Breast epithelium (tissue), 4 donors: ENCODE results near the gene AFAP1. TPM values are rescaled to one million over a fixed set of nuclear protein-coding genes. Genes with fewer than 3 reads are reported as not detected.

ENCODE experiments used
- DNase-seq, 2 donors: peaks; one replicate each; pipeline ENCODE4 v3.0.0-alpha.2; 2019; ENCODE audit warnings: low spot score in 2 of 2
- H3K27ac ChIP-seq, 2 donors: fragments of 200-600 bp; sonication (generic) in 1 of 2; one replicate each; pipeline ENCODE4 v1.5.1; 2016 to 2019; ENCODE audit warnings: mild to moderate bottlenecking in 1 of 2
- H3K27me3 ChIP-seq, 2 donors: fragments of 200-600 bp; sonication (generic) in 1 of 2; one replicate each; pipeline versions ENCODE4 v1.5.1 to v1.6.0; 2017 to 2019; ENCODE audit warnings: control low read depth in 1 of 2, mild to moderate bottlenecking in 1 of 2
- H3K36me3 ChIP-seq: fragments of 200-600 bp; one replicate; pipeline ENCODE4 v1.5.1; 2019
- H3K4me1 ChIP-seq, 2 donors: fragments of 200-600 bp; sonication (generic); one replicate each; pipeline ENCODE4 v1.5.1; 2016 to 2019; ENCODE audit warnings: control low read depth in 1 of 2
- H3K4me3 ChIP-seq, 3 donors: fragments of 200-600 bp; sonication (generic); 1 replicate in 2 of 3; 2 replicates in 1 of 3; pipeline ENCODE4 v1.5.1; 2016 to 2019; ENCODE audit warnings: mild to moderate bottlenecking in 3 of 3, moderate library complexity in 2 of 3
- H3K9me3 ChIP-seq, 2 donors: fragments of 200-600 bp; sonication (generic) in 1 of 2; one replicate each; pipeline ENCODE4 v1.5.1; 2016 to 2019; ENCODE audit warnings: control low read depth in 1 of 2
- CTCF ChIP-seq, 3 donors: fragments of 450-650 bp; IDR thresholded peaks; one replicate each; pipeline ENCODE4 v1.5.1; 2016 to 2017; ENCODE audit warnings: antibody characterized with exemption in 3 of 3, mild to moderate bottlenecking in 3 of 3, moderate library complexity in 3 of 3
- POLR2A ChIP-seq: fragments of 450-650 bp; IDR thresholded peaks from one replicate; pipeline ENCODE4 v1.6.1; 2016; ENCODE audit warnings: antibody characterized with exemption, mild to moderate bottlenecking, moderate library complexity
- POLR2AphosphoS5 ChIP-seq, 3 donors: sonication (generic); formaldehyde crosslinking; IDR thresholded peaks; one replicate each; pipeline ENCODE4 v1.6.1; 2017; ENCODE audit warnings: antibody characterized with exemption in 3 of 3
- intact Hi-C: fragments of 100-400 bp; cut with DNase I; formaldehyde crosslinking; loops from one replicate; pipeline ENCODE4 v1.15.1; 2023; ENCODE audit warnings: low total_unique reads
- total RNA-seq, 3 donors: library from RNA; depleted of rRNA; stranded (reverse); fragments of >200 nt; gene quantifications; one replicate each; pipeline ENCODE4 v1.1.0, GENCODE V29; 2016

The AFAP1 gene
- total RNA-seq, 3 donors from 2014 or later, result 14.5 to 21.6 (median 16.6) TPM

- Histone ChIP-seq H3K4me1 (no peaks in the 10 kb centered on the region), H3K27me3 (no peaks in the 10 kb centered on the region), H3K36me3 (no peaks in the 10 kb centered on the region), H3K9me3 (no peaks in the 10 kb centered on the region), H3K4me3 (no peak overlapping the region), H3K27ac (no peak overlapping the region)
- no peak for TF ChIP-seq POLR2AphosphoS5 (IDR thresholded peaks at IDR 0.05)
- no peak for TF ChIP-seq CTCF (IDR thresholded peaks at IDR 0.05)
- no peak for TF ChIP-seq POLR2A
- DNase-seq, result no peak
- intact Hi-C loops, result no loop called here
Measured at GRCh38 chr4:7799306-7799705, 140.4 kb downstream of the AFAP1 start.

DNA sequence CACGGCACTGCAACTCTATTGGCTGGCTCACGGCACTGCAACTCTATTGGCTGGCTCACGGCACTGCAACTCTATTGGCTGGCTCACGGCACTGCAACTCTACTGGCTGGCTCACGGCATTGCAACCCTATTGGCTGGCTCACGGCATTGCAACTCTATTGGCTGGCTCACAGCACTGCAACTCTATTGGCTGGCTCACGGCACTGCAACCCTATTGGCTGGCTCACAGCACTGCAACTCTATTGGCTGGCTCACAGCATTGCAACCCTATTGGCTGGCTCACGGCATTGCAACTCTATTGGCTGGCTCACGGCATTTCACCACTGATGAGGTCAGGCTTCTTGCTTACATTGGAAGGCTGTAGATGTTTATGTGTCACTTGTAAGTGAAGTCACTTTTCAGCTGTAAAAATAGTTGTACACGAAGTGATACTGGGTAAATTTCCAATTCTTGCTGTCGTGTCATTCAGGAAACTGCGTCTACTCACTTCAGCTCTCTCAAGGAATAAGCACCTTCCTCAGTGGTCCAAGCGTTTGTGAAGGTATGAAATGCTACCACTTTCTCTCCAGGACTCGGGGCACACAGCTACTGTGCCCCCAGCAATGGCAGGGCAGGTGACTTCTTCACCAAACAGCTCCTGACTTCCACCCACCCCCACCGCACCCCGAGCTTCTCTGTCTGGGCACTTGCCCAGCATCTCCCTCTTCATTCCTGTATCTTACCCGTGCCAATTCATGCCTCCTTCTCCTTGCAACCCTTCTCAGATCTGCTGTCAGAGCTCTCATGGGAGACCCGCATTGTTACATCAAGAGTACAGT, 141.3 kb downstream of the AFAP1 start:
- Histone ChIP-seq H3K27me3 (no peaks in the 10 kb centered on the region), H3K4me1 (no peaks in the 10 kb centered on the region), H3K4me3 (no peak overlapping the region), H3K9me3 (no peaks in the 10 kb centered on the region), H3K27ac (no peak overlapping the region), H3K36me3 (no peaks in the 10 kb centered on the region)
- TF ChIP-seq POLR2AphosphoS5 (IDR thresholded peaks at IDR 0.05), result no peak
- no peak for TF ChIP-seq POLR2A
- TF ChIP-seq CTCF (IDR thresholded peaks at IDR 0.05), result no peak
- DNase-seq, result no peak
- intact Hi-C loops, result no loop called here

GRCh38 chr4:7797330-7797729, 142.3 kb downstream of the AFAP1 start:
- no peak overlapping the region for H3K4me3 ChIP-seq
- no peaks in the 10 kb centered on the region for H3K4me1 ChIP-seq
- no peaks in the 10 kb centered on the region for H3K9me3 ChIP-seq
- H3K27me3 ChIP-seq, result no peaks in the 10 kb centered on the region
- H3K36me3 ChIP-seq, result no peaks in the 10 kb centered on the region
- intact Hi-C loops, result no loop called here
- DNase-seq, result no peak
- no peak overlapping the region for H3K27ac ChIP-seq
- TF ChIP-seq POLR2A (no peak), POLR2AphosphoS5 (IDR thresholded peaks at IDR 0.05) (no peak)

GRCh38 chr4:7795983-7796382, 143.7 kb downstream of the AFAP1 start:
- no peak for TF ChIP-seq POLR2A
- no peak for TF ChIP-seq CTCF (IDR thresholded peaks at IDR 0.05)
- no peak for TF ChIP-seq POLR2AphosphoS5 (IDR thresholded peaks at IDR 0.05)
- DNase-seq, result no peak
- no peak overlapping the region for H3K27ac ChIP-seq
- intact Hi-C loops, result no loop called here
- H3K4me1 ChIP-seq, result no peaks in the 10 kb centered on the region
- H3K27me3 ChIP-seq, result no peaks in the 10 kb centered on the region
- H3K4me3 ChIP-seq, result no peak overlapping the region
- no peaks in the 10 kb centered on the region for H3K9me3 ChIP-seq
- no peaks in the 10 kb centered on the region for H3K36me3 ChIP-seq

GRCh38 chr4:7793186-7793585, 146.5 kb downstream of the AFAP1 start:
- Histone ChIP-seq H3K27ac (no peak overlapping the region), H3K9me3 (no peaks in the 10 kb centered on the region), H3K36me3 (no peaks in the 10 kb centered on the region), H3K27me3 (no peaks in the 10 kb centered on the region), H3K4me1 (no peaks in the 10 kb centered on the region), H3K4me3 (no peak overlapping the region)
- DNase-seq, result no peak
- intact Hi-C loops, result no loop called here
- TF ChIP-seq POLR2AphosphoS5 (IDR thresholded peaks at IDR 0.05) (no peak), CTCF (IDR thresholded peaks at IDR 0.05) (no peak), POLR2A (no peak)
